ENCODE results near the gene SLC27A6. TPM values are rescaled to one million over a fixed set of nuclear protein-coding genes. Genes with fewer than 3 reads are reported as not detected.
"Not testable (repeated sequence)": the region's sequence is repeated elsewhere in the genome, so short reads cannot be mapped to it uniquely, and the experiment has no call there.

Gene SLC27A6
- polyA plus RNA-seq, 1 donor (not counting 4 experiments of a cell fraction or from before 2014, with no cell fraction given), result 0.80 TPM

DNA sequence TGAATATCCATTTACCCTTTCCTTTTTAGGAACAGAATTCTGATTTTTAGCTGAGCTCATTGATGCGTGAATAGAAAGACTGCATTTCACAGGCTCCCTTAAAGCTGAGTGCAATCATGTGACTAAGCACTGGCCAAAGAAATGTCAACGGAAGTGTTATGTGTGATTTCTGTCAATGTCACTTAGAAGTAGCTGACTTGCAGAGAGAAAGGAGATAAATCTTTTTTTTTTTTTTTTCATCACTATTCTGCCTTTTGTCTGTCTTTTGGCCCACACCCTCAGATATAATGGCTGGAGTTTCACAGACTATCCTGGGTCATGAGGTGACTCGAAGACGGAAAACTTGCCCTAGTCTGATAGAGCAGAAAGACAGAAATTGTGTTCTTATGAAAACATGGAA, 39.3 kb upstream of the SLC27A6 start:
- peaks cover under 1% of the 10 kb centered on the region for H3K4me1 ChIP-seq (ENCODE audit: control insufficient read depth, extremely low read depth, insufficient read depth, low read length)
- no peaks in the 10 kb centered on the region for H4K20me1 ChIP-seq (ENCODE audit: control insufficient read depth, extremely low read depth, insufficient read depth, low read length)
- no peak overlapping the region for H2AFZ ChIP-seq (ENCODE audit: control insufficient read depth, low read length)
- H3K9me3 ChIP-seq (ENCODE audit: control insufficient read depth, low read depth, low read length), result no peaks in the 10 kb centered on the region
- dilution Hi-C loops (cut with MboI; ENCODE audit: extremely low pct_ligation_motif_present, low sequenced_read_pairs), result no loop called here
- H3K9ac ChIP-seq (ENCODE audit: control insufficient read depth, extremely low read depth, insufficient read depth, low read length), result no peak overlapping the region
- no peaks in the 10 kb centered on the region for H3K9me1 ChIP-seq (ENCODE audit: control insufficient read depth, extremely low read depth, insufficient read depth, low read length)
- H3K36me3 ChIP-seq (ENCODE audit: control insufficient read depth in 2 of 2, extremely low read depth in 1 of 2, insufficient read depth in 2 of 2, low read length in 2 of 2), result no peaks in the 10 kb centered on the region
- H3K27me3 ChIP-seq (ENCODE audit: control insufficient read depth, extremely low read depth, insufficient read depth, low read length), result no peaks in the 10 kb centered on the region
- TF ChIP-seq, protein P1, sequence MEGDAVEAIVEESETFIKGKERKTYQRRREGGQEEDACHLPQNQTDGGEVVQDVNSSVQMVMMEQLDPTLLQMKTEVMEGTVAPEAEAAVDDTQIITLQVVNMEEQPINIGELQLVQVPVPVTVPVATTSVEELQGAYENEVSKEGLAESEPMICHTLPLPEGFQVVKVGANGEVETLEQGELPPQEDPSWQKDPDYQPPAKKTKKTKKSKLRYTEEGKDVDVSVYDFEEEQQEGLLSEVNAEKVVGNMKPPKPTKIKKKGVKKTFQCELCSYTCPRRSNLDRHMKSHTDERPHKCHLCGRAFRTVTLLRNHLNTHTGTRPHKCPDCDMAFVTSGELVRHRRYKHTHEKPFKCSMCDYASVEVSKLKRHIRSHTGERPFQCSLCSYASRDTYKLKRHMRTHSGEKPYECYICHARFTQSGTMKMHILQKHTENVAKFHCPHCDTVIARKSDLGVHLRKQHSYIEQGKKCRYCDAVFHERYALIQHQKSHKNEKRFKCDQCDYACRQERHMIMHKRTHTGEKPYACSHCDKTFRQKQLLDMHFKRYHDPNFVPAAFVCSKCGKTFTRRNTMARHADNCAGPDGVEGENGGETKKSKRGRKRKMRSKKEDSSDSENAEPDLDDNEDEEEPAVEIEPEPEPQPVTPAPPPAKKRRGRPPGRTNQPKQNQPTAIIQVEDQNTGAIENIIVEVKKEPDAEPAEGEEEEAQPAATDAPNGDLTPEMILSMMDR (optimal IDR thresholded peaks at IDR 0.05 in 1 of 3, IDR thresholded peaks at IDR 0.05 in 1 of 3, conservative IDR thresholded peaks at IDR 0.05 in 1 of 3; ENCODE audit: extremely low read depth in 1 of 3, insufficient read depth in 2 of 3, low read length in 3 of 3), result no peak
- TF ChIP-seq EZH2 (IDR thresholded peaks at IDR 0.05; ENCODE audit: low read length), result no peak
- H3K79me2 ChIP-seq (ENCODE audit: control insufficient read depth, insufficient read depth, low read length), result no peaks in the 10 kb centered on the region
- DNase-seq (ENCODE audit: low read depth, low spot score) (no peak), FAIRE-seq (no peak)
- no peak overlapping the region for H3K4me2 ChIP-seq (ENCODE audit: control insufficient read depth, extremely low read depth, insufficient read depth, low read depth, low read length)
- H3K4me3 ChIP-seq (ENCODE audit: control insufficient read depth in 2 of 3, extremely low read depth in 1 of 3, insufficient read depth in 2 of 3, low read depth in 1 of 3, low read length in 3 of 3), result no peak overlapping the region
- no peak overlapping the region for H3K27ac ChIP-seq (ENCODE audit: control insufficient read depth, insufficient read depth, low read length)

DNA sequence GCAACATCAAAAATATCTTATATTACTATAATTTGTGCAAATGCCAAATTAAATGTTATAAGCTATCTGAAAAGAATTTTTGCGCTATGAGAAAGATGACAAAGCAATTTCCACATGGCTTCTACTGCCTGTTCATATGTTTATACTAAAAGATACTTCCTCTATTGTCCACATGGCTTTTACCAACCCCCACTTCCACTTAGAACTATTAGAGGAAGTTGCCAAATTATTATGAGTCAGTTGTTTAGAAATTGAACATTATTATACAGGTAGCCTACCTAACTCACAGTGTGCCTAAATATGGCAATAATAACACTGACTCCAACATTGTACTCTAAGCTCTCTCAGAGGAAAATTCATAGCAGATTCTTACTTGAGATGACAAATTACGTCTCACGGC, 37.6 kb upstream of the SLC27A6 start:
- H3K4me3 ChIP-seq (ENCODE audit: control insufficient read depth in 2 of 3, extremely low read depth in 1 of 3, insufficient read depth in 2 of 3, low read depth in 1 of 3, low read length in 3 of 3), result no peak overlapping the region
- DNase-seq (ENCODE audit: low read depth, low spot score) (no peak), FAIRE-seq (no peak)
- dilution Hi-C loops (cut with MboI; ENCODE audit: extremely low pct_ligation_motif_present, low sequenced_read_pairs), result no loop called here
- no peaks in the 10 kb centered on the region for H3K4me1 ChIP-seq (ENCODE audit: control insufficient read depth, extremely low read depth, insufficient read depth, low read length)
- no peaks in the 10 kb centered on the region for H3K79me2 ChIP-seq (ENCODE audit: control insufficient read depth, insufficient read depth, low read length)
- no peak overlapping the region for H3K27ac ChIP-seq (ENCODE audit: control insufficient read depth, insufficient read depth, low read length)
- no peak overlapping the region for H2AFZ ChIP-seq (ENCODE audit: control insufficient read depth, low read length)
- no peaks in the 10 kb centered on the region for H3K9me3 ChIP-seq (ENCODE audit: control insufficient read depth, low read depth, low read length)
- H3K4me2 ChIP-seq (ENCODE audit: control insufficient read depth, extremely low read depth, insufficient read depth, low read depth, low read length), result no peak overlapping the region
- H3K27me3 ChIP-seq (ENCODE audit: control insufficient read depth, extremely low read depth, insufficient read depth, low read length), result no peaks in the 10 kb centered on the region
- H4K20me1 ChIP-seq (ENCODE audit: control insufficient read depth, extremely low read depth, insufficient read depth, low read length), result no peaks in the 10 kb centered on the region
- no peak overlapping the region for H3K9ac ChIP-seq (ENCODE audit: control insufficient read depth, extremely low read depth, insufficient read depth, low read length)
- TF ChIP-seq, protein P1 (optimal IDR thresholded peaks at IDR 0.05 in 1 of 3, IDR thresholded peaks at IDR 0.05 in 1 of 3, conservative IDR thresholded peaks at IDR 0.05 in 1 of 3; ENCODE audit: extremely low read depth in 1 of 3, insufficient read depth in 2 of 3, low read length in 3 of 3), result no peak
- TF ChIP-seq EZH2 (IDR thresholded peaks at IDR 0.05; ENCODE audit: low read length), result no peak
- no peaks in the 10 kb centered on the region for H3K36me3 ChIP-seq (ENCODE audit: control insufficient read depth in 2 of 2, extremely low read depth in 1 of 2, insufficient read depth in 2 of 2, low read length in 2 of 2)
- H3K9me1 ChIP-seq (ENCODE audit: control insufficient read depth, extremely low read depth, insufficient read depth, low read length), result no peaks in the 10 kb centered on the region

DNA sequence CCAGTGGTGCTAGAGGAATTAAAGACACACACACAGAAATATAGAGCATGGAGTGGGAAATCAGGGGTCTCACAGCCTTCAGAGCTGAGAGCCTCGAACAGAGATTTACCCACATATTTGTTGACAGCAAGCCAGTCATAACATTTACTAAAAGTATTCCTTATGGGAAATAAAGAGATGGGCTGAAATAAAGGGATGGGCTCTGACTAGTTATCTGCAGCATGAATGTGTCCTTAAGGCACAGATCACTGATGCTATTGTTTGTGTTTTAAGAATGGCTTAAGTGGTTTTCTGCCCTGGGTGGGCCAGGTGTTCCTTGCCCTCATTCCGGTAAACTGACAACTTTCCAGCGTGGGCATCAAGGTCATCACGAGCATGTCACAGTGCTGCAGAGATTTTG, 33.1 kb upstream of the SLC27A6 start:
- H3K9me3 ChIP-seq (ENCODE audit: control insufficient read depth, low read depth, low read length); FAIRE-seq; dilution Hi-C loops (cut with MboI; ENCODE audit: extremely low pct_ligation_motif_present, low sequenced_read_pairs); H3K4me1 ChIP-seq (ENCODE audit: control insufficient read depth, extremely low read depth, insufficient read depth, low read length); DNase-seq (ENCODE audit: low read depth, low spot score); H3K9ac ChIP-seq (ENCODE audit: control insufficient read depth, extremely low read depth, insufficient read depth, low read length); H3K27ac ChIP-seq (ENCODE audit: control insufficient read depth, insufficient read depth, low read length); H4K20me1 ChIP-seq (ENCODE audit: control insufficient read depth, extremely low read depth, insufficient read depth, low read length); H3K4me3 ChIP-seq (ENCODE audit: control insufficient read depth in 2 of 3, extremely low read depth in 1 of 3, insufficient read depth in 2 of 3, low read depth in 1 of 3, low read length in 3 of 3); H3K79me2 ChIP-seq (ENCODE audit: control insufficient read depth, insufficient read depth, low read length); H3K4me2 ChIP-seq (ENCODE audit: control insufficient read depth, extremely low read depth, insufficient read depth, low read depth, low read length); H3K27me3 ChIP-seq (ENCODE audit: control insufficient read depth, extremely low read depth, insufficient read depth, low read length); H3K9me1 ChIP-seq (ENCODE audit: control insufficient read depth, extremely low read depth, insufficient read depth, low read length); H2AFZ ChIP-seq (ENCODE audit: control insufficient read depth, low read length); H3K36me3 ChIP-seq (ENCODE audit: control insufficient read depth in 2 of 2, extremely low read depth in 1 of 2, insufficient read depth in 2 of 2, low read length in 2 of 2): not testable (repeated sequence)

DNA sequence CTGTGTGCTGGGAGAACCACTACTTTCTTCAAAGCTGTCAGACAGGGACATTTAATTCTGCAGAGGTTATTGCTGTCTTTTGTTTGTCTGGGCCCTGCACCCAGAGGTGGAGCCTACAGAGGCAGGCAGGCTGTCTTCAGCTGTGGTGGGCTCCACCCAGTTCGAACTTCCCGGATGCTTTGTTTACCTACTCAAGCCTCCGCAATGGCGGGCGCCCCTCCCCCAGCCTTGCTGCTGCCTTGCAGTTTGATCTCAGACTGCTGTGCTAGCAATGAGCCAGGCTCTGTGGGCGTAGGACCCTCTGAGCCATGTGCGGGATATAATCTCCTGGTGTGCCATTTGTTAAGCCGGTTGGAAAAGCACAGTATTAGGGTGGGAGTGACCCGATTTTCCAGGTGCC, 22.2 kb upstream of the SLC27A6 start:
- FAIRE-seq; H3K36me3 ChIP-seq (ENCODE audit: control insufficient read depth in 2 of 2, extremely low read depth in 1 of 2, insufficient read depth in 2 of 2, low read length in 2 of 2); H2AFZ ChIP-seq (ENCODE audit: control insufficient read depth, low read length); H4K20me1 ChIP-seq (ENCODE audit: control insufficient read depth, extremely low read depth, insufficient read depth, low read length); DNase-seq (ENCODE audit: low read depth, low spot score); H3K27me3 ChIP-seq (ENCODE audit: control insufficient read depth, extremely low read depth, insufficient read depth, low read length); H3K4me3 ChIP-seq (ENCODE audit: control insufficient read depth in 2 of 3, extremely low read depth in 1 of 3, insufficient read depth in 2 of 3, low read depth in 1 of 3, low read length in 3 of 3); dilution Hi-C loops (cut with MboI; ENCODE audit: extremely low pct_ligation_motif_present, low sequenced_read_pairs); H3K9me3 ChIP-seq (ENCODE audit: control insufficient read depth, low read depth, low read length); H3K9me1 ChIP-seq (ENCODE audit: control insufficient read depth, extremely low read depth, insufficient read depth, low read length); H3K27ac ChIP-seq (ENCODE audit: control insufficient read depth, insufficient read depth, low read length); H3K79me2 ChIP-seq (ENCODE audit: control insufficient read depth, insufficient read depth, low read length); H3K9ac ChIP-seq (ENCODE audit: control insufficient read depth, extremely low read depth, insufficient read depth, low read length); H3K4me1 ChIP-seq (ENCODE audit: control insufficient read depth, extremely low read depth, insufficient read depth, low read length); H3K4me2 ChIP-seq (ENCODE audit: control insufficient read depth, extremely low read depth, insufficient read depth, low read depth, low read length): not testable (repeated sequence)
